ENCODE measurements around the gene RRP9. TPM values are rescaled to one million over a fixed set of nuclear protein-coding genes. Genes with fewer than 3 reads are reported as not detected.

The RRP9 gene
- total and polyA plus RNA-seq, 12 donors, result 13.4 to 39.8 (median 20.5) TPM

- WGBS, 4 donors, result 88 to 100% (median 92%) methylated on average over 1 to 10 of the region's 10 CpGs
- Histone ChIP-seq H3K27ac (no peak overlapping the region), H3K9me3 (replicated peaks in 1 of 3) (no peaks in the 10 kb centered on the region), H3K27me3 (no peaks in the 10 kb centered on the region), H3K4me1 (replicated peaks in 1 of 2) (peaks cover 9 to 11% of the 10 kb centered on the region in 2 donors), H3K36me3 (replicated peaks in 1 of 2) (peaks cover 0 to 8% of the 10 kb centered on the region in 2 donors), H3K4me3 (no peak overlapping the region)
- intact Hi-C loops (cut with DNase I), result no loop called here
- no peak for TF ChIP-seq POLR2A (IDR thresholded peaks at IDR 0.05)
- no peak for TF ChIP-seq CTCF (IDR thresholded peaks at IDR 0.05)
- DNase-seq, result no peak
Measured at GRCh38 chr3:51960386-51960785, 18.7 kb upstream of the RRP9 start.

- Histone ChIP-seq H3K27ac (no peak overlapping the region), H3K36me3 (replicated peaks in 1 of 2) (peaks cover 0 to 8% of the 10 kb centered on the region in 2 donors), H3K9me3 (replicated peaks in 1 of 3) (no peaks in the 10 kb centered on the region), H3K27me3 (no peaks in the 10 kb centered on the region), H3K4me1 (replicated peaks in 1 of 2) (peaks cover 9 to 11% of the 10 kb centered on the region in 2 donors), H3K4me3 (no peak overlapping the region)
- intact Hi-C loops (cut with DNase I), result no loop called here
- 80 to 100% (median 98%) methylated on average over 1 to 7 of the region's 7 CpGs for WGBS, 4 donors
- DNase-seq, result no peak
- TF ChIP-seq CTCF (IDR thresholded peaks at IDR 0.05) (no peak), POLR2A (IDR thresholded peaks at IDR 0.05) (no peak)
Measured at GRCh38 chr3:51959651-51960050, 17.9 kb upstream of the RRP9 start.

GRCh38 chr3:51958603-51959521 lies 17.2 kb upstream of the RRP9 start:
- Histone ChIP-seq H3K27me3 (no peaks in the 10 kb centered on the region), H3K36me3 (replicated peaks in 1 of 2) (peaks cover 0 to 8% of the 10 kb centered on the region in 2 donors), H3K27ac (no peak overlapping the region), H3K9me3 (replicated peaks in 1 of 3) (no peaks in the 10 kb centered on the region), H3K4me1 (replicated peaks in 1 of 2) (peaks cover 9 to 11% of the 10 kb centered on the region in 2 donors), H3K4me3 (no peak overlapping the region)
- WGBS, 4 donors, result 94 to 95% (median 94%) methylated on average over 15 to 20 of the region's 20 CpGs
- TF ChIP-seq POLR2A (IDR thresholded peaks at IDR 0.05) (no peak), CTCF (IDR thresholded peaks at IDR 0.05) (no peak)
- intact Hi-C loops (cut with DNase I), result no loop called here
- DNase-seq, result no peak

- Histone ChIP-seq H3K4me1 (replicated peaks in 1 of 2) (peaks cover 9 to 11% of the 10 kb centered on the region in 2 donors), H3K9me3 (replicated peaks in 1 of 3) (no peaks in the 10 kb centered on the region), H3K36me3 (replicated peaks in 1 of 2) (peaks cover 0 to 8% of the 10 kb centered on the region in 2 donors), H3K4me3 (no peak overlapping the region), H3K27me3 (no peaks in the 10 kb centered on the region), H3K27ac (no peak overlapping the region)
- whole genome bisulfite sequencing, 4 donors, result 92 to 96% (median 95%) methylated on average over 8 to 15 of the region's 15 CpGs
- no peak for TF ChIP-seq POLR2A (IDR thresholded peaks at IDR 0.05)
- TF ChIP-seq CTCF (IDR thresholded peaks at IDR 0.05), result no peak
- intact Hi-C loops (cut with DNase I), result no loop called here
- no peak for DNase-seq
Measured at GRCh38 chr3:51957520-51958205, 16.0 kb upstream of the RRP9 start.

All from adrenal gland (tissue), 12 donors.